Measurements from ENCODE around the gene HSPH1. TPM values are rescaled to one million over a fixed set of nuclear protein-coding genes. Genes with fewer than 3 reads are reported as not detected.

The HSPH1 gene
- total RNA-seq (2021) (61.8 and 105 TPM in 2 replicates), Bru-seq, nascent RNA (percentile 83 among the genes with signal in this experiment), BruChase-seq, experiment 1, labeled RNA remaining after a 2-hour chase (percentile 92 among the genes with signal in this experiment), BruChase-seq, experiment 2, labeled RNA remaining after a 6-hour chase (percentile 96 among the genes with signal in this experiment)
- long read RNA-seq, full-length matches to known transcripts: 152 of 198 reads
- long read RNA-seq, partial matches to known transcripts: 22 of 198 reads
- long read RNA-seq, other reads (novel, unspliced or antisense): 24 of 198 reads

DNA sequence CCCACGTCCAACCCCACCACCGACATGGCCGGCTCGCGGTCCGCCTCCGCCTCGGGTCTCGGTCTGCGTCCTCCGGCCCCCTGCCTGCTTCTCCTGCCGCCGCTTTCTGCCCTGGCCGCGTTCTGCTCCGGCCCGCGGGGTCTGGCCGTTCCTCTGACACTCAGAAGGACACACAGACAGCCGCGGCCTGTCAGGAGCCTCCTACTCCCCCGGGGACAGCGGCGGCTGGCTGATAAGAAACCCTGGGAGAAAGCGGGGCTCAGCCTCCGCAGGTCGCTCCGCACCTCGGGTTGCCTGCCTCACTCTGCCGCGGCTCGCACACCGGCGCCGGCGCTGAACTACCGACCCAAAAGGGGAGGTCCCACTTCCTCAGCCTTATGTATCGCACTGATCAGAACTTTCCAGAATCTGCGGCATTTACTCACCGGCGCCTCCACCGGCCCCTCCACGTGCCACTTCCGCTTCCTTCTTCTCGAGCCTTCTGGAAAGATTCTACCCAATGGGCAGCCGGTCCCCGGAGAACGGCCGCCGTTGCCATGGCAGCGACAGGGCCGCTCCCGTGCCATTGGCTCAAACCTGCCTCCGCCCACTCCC lies at the start of gene HSPH1:
HSPH1 (minus strand) TSS at position 348 of the 594 bp plus-strand sequence; CDS start at position 26, 322 bp downstream.
- peaks cover 51% of the 10 kb centered on the region for H3K79me2 ChIP-seq (ENCODE audit: low read depth)
- POLR2A ChIA-PET (ENCODE audit: unreplicated experiment): interaction anchor here (0.7 kb wide), 1 partner anchor 159 kb away, joined by 4 read pairs; no protein-coding TSS in a partner anchor

DNA sequence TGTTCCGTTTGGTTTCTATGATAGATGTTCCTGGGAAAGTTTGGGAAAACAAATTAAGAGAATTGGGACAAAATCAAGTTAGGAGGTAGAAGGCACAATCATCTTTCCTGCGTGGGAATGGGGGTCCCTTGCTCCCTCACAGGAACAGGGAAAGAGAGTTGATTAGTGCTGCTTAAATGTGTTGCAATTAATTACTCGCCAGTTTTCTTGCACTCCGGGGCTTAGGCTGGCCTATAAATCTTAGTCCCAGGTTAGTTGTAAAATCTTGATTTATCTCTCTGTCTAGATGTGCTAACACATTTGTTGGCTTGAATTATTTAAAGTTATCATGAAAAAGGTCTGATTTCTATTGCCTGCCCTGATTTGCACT lies 48.1 kb upstream of the HSPH1 start:
- ChIA-PET POLR2A (ENCODE audit: unreplicated experiment) (no interaction called here), CTCF (no interaction called here)
- no peak overlapping the region for H2AFZ ChIP-seq

More for the DNA sequence above, at the start of gene HSPH1:
- peak; percentile 94 to 96 for DNase-seq
- no peaks in the 10 kb centered on the region for H3K9me3 ChIP-seq (ENCODE audit: insufficient read depth, low read depth)
- H3K4me3 ChIP-seq: peak within 1 kb of the TSS; percentile 67
- H3K27ac ChIP-seq: peak within 1 kb of the TSS; percentile 58
- BruUV-seq (replicated peaks): no TSS peak
- H4K20me1 ChIP-seq (ENCODE audit: insufficient read depth): peaks cover 13% of the 10 kb centered on the region
- no peaks in the 10 kb centered on the region for H3K27me3 ChIP-seq (ENCODE audit: insufficient read depth, low read depth)
- peaks cover 10% of the 10 kb centered on the region; the same call in 1 of the 2 replicates for H3F3A ChIP-seq (ENCODE audit: insufficient read depth, low read depth)
- TF ChIP-seq, protein P1, sequence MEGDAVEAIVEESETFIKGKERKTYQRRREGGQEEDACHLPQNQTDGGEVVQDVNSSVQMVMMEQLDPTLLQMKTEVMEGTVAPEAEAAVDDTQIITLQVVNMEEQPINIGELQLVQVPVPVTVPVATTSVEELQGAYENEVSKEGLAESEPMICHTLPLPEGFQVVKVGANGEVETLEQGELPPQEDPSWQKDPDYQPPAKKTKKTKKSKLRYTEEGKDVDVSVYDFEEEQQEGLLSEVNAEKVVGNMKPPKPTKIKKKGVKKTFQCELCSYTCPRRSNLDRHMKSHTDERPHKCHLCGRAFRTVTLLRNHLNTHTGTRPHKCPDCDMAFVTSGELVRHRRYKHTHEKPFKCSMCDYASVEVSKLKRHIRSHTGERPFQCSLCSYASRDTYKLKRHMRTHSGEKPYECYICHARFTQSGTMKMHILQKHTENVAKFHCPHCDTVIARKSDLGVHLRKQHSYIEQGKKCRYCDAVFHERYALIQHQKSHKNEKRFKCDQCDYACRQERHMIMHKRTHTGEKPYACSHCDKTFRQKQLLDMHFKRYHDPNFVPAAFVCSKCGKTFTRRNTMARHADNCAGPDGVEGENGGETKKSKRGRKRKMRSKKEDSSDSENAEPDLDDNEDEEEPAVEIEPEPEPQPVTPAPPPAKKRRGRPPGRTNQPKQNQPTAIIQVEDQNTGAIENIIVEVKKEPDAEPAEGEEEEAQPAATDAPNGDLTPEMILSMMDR (conservative IDR thresholded peaks at IDR 0.05): no peak
- no peak for TF ChIP-seq EZH2 (IDR thresholded peaks at IDR 0.05; ENCODE audit: low read depth)
- intact Hi-C loops (cut with micrococcal nuclease; ENCODE audit: unreplicated experiment): loop anchor here (1.0 to 5.0 kb wide), 3 partner anchors 38 to 261 kb away; partner anchors contain the start of gene B3GLCT
- H3K9me2 ChIP-seq (ENCODE audit: insufficient read depth): no peaks in the 10 kb centered on the region
- peaks cover 36% of the 10 kb centered on the region for H3K4me1 ChIP-seq (replicated peaks; ENCODE audit: insufficient read depth)
- CTCF ChIA-PET: no interaction called here
- peak within 1 kb of the TSS; percentile 86 for H3K4me2 ChIP-seq
- H3K36me3 ChIP-seq (ENCODE audit: low read depth): peaks cover 7% of the 10 kb centered on the region; the same call in 1 of the 2 replicates
- H2AFZ ChIP-seq: peak within 1 kb of the TSS; percentile 91

DNA sequence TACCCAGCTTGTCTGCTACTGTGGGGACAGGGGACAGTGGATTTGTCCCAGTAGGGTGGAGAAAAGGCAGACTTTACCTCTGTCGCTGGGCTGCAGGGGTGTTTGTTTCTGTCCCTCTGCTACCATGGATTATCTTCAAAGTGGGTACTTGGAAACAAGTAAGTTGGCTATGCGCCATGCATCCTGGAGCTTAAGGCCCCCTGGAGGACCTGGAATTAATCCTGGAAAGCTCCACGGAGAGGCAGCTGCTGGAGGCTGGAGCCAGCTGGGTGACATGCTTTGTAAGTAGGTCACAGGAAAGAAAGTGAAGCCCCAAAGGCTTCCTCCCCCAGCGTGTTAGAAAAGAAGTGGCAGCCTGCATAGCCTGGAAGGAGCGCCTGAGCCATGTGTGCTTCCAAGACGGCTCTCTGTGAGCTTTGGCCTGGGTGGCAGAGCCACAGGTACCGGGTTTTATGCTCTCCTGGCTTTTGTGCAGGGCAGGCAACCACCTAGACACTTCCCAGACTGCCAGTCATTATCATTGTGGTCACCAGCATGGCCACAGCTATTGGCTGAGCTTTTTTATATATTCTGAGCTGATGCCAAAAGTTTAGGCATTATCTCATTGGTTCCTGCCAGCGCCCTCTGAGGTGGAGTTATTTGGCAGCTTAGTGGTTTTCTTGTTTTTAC lies 47.6 kb upstream of the HSPH1 start:
- no peaks in the 10 kb centered on the region for H3K9me3 ChIP-seq (ENCODE audit: insufficient read depth, low read depth)
- H3K27ac ChIP-seq: no peak overlapping the region
- POLR2A ChIA-PET (ENCODE audit: unreplicated experiment): no interaction called here
- no peak overlapping the region for H2AFZ ChIP-seq
- TF ChIP-seq, protein P1 (conservative IDR thresholded peaks at IDR 0.05): no peak
- TF ChIP-seq EZH2 (IDR thresholded peaks at IDR 0.05; ENCODE audit: low read depth): no peak
- H3K4me2 ChIP-seq: no peak overlapping the region
- no peaks in the 10 kb centered on the region for H3K27me3 ChIP-seq (ENCODE audit: insufficient read depth, low read depth)
- H3K9me2 ChIP-seq (ENCODE audit: insufficient read depth): no peaks in the 10 kb centered on the region
- no TSS peak for BruUV-seq (replicated peaks)
- no peaks in the 10 kb centered on the region; the same call in 1 of the 2 replicates for H4K20me1 ChIP-seq (ENCODE audit: insufficient read depth)
- H3K79me2 ChIP-seq (ENCODE audit: low read depth): no peaks in the 10 kb centered on the region
- intact Hi-C loops (cut with micrococcal nuclease; ENCODE audit: unreplicated experiment): no loop called here
- H3K36me3 ChIP-seq (ENCODE audit: low read depth): no peaks in the 10 kb centered on the region
- no peak overlapping the region for H3K4me3 ChIP-seq
- CTCF ChIA-PET: no interaction called here
- H3K4me1 ChIP-seq (replicated peaks; ENCODE audit: insufficient read depth): peaks cover 7% of the 10 kb centered on the region; the same call in 1 of the 2 replicates
- H3F3A ChIP-seq (ENCODE audit: insufficient read depth, low read depth): no peaks in the 10 kb centered on the region
- no peak for DNase-seq

More for the DNA sequence above, 48.1 kb upstream of the HSPH1 start:
- Histone ChIP-seq H3K9me3 (ENCODE audit: insufficient read depth, low read depth) (no peaks in the 10 kb centered on the region), H3K9me2 (ENCODE audit: insufficient read depth) (no peaks in the 10 kb centered on the region), H3F3A (ENCODE audit: insufficient read depth, low read depth) (no peaks in the 10 kb centered on the region), H3K36me3 (ENCODE audit: low read depth) (no peaks in the 10 kb centered on the region), H3K79me2 (ENCODE audit: low read depth) (no peaks in the 10 kb centered on the region), H3K27me3 (ENCODE audit: insufficient read depth, low read depth) (no peaks in the 10 kb centered on the region), H3K4me2 (no peak overlapping the region), H3K27ac (no peak overlapping the region), H4K20me1 (ENCODE audit: insufficient read depth) (no peaks in the 10 kb centered on the region), H3K4me1 (replicated peaks; ENCODE audit: insufficient read depth) (peaks cover 2% of the 10 kb centered on the region; the same call in 1 of the 2 replicates), H3K4me3 (no peak overlapping the region)
- BruUV-seq (replicated peaks): no TSS peak
- TF ChIP-seq, protein P1 (conservative IDR thresholded peaks at IDR 0.05): no peak
- no peak for TF ChIP-seq EZH2 (IDR thresholded peaks at IDR 0.05; ENCODE audit: low read depth)
- DNase-seq: no peak
- intact Hi-C loops (cut with micrococcal nuclease; ENCODE audit: unreplicated experiment): no loop called here

Data from PC-9 (cell line).